Ovary (tissue), 3 donors: Measurements from ENCODE around the gene AKNA.

Source experiments
- EP300 ChIP-seq: sonication (generic); formaldehyde crosslinking; IDR thresholded peaks from one replicate; pipeline ENCODE4 v1.6.1; 2017; ENCODE audit warnings: antibody characterized with exemption
- TF ChIP-seq, protein P1 (sequence below), 3 donors: fragments of 450-650 bp in 2 of 3; fragments of 200-600 bp in 1 of 3; IDR thresholded peaks; one replicate each; pipeline versions ENCODE4 v1.5.1 to v1.8.0; 2016 to 2022; ENCODE audit warnings: antibody characterized with exemption in 3 of 3, mild to moderate bottlenecking in 1 of 3
- donor health status: DM: no; HTN: no; CAD: no.

- TF ChIP-seq, protein P1, sequence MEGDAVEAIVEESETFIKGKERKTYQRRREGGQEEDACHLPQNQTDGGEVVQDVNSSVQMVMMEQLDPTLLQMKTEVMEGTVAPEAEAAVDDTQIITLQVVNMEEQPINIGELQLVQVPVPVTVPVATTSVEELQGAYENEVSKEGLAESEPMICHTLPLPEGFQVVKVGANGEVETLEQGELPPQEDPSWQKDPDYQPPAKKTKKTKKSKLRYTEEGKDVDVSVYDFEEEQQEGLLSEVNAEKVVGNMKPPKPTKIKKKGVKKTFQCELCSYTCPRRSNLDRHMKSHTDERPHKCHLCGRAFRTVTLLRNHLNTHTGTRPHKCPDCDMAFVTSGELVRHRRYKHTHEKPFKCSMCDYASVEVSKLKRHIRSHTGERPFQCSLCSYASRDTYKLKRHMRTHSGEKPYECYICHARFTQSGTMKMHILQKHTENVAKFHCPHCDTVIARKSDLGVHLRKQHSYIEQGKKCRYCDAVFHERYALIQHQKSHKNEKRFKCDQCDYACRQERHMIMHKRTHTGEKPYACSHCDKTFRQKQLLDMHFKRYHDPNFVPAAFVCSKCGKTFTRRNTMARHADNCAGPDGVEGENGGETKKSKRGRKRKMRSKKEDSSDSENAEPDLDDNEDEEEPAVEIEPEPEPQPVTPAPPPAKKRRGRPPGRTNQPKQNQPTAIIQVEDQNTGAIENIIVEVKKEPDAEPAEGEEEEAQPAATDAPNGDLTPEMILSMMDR (IDR thresholded peaks at IDR 0.05), result no peak
- no peak for TF ChIP-seq EP300
These were observed 22.6 kb downstream of the AKNA start for GRCh38 chr9:114365194-114365593.
